GM11168 (cell line): ENCODE measurements around the gene CTTN.
"Not testable (repeated sequence)": the region's sequence is repeated elsewhere in the genome, so short reads cannot be mapped to it uniquely, and the experiment has no call there.

Source experiments
- in situ Hi-C: fragments of 300-500 bp; cut with MboI; formaldehyde crosslinking; loops from one replicate; pipeline ENCODE4 v1.12.0; 2022; ENCODE audit warnings: low sequenced_read_pairs; ENCODE audit not compliant: unreplicated experiment

The CTTN gene

DNA sequence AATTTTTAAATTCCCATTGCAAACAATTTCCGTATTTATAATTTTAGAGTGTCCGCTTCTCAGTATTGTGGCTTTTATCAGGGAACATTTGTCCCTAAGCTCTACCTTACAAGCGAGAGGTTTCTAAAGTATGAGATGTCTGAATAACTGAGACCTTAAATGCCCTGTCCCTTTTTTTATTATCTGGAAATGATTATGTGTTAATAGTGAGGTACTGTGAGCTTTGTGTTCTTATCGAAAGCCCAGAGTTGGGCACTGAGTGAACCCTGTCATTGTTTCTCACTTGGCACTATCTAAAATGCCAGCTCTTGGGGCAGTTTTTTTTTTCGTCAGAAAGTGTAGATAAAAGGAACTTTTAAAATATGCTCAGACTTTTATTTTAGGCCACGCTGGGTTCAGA, 9.5 kb downstream of the CTTN start:
- in situ Hi-C loops: no loop called here

DNA sequence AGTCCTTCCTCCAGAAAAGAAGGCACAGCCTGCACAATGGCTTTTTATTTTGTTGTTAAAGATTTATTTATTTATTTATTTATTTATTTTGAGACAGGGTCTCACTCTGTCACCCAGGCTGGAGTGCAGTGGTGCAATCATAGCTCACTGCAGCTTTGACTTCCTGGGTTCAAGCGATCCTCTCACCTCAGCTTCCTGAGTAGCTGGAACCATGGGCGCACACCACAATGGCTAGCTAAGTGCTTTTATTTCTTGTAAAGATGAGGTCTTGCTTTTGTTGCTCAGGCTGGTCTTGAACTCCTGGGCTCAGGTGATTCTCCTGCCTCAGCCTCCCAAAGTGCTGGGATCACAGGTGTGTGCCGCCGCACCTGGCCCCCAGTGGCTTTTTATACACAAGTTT, 10.0 kb downstream of the CTTN start:
- in situ Hi-C loops: not testable (repeated sequence)

DNA sequence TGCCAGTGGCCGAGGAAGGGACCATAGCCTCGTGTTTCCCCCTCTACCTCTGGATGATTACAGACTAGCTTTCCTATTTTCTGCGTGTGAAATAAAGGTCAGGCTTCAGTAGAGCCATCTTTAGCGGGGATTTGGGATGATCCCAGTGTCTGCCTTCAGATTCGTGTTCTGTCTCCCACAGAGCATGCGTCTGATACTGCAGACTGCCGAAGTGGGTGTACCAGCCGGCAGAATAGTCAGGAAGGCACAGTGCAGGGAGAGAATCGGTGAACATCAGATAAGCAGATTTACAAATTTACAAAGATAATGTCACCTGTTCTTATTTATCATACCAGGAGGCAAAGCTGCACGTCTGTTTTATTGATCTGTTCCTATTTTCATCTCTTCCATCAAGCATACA, 11.1 kb downstream of the CTTN start:
- in situ Hi-C loops: no loop called here

DNA sequence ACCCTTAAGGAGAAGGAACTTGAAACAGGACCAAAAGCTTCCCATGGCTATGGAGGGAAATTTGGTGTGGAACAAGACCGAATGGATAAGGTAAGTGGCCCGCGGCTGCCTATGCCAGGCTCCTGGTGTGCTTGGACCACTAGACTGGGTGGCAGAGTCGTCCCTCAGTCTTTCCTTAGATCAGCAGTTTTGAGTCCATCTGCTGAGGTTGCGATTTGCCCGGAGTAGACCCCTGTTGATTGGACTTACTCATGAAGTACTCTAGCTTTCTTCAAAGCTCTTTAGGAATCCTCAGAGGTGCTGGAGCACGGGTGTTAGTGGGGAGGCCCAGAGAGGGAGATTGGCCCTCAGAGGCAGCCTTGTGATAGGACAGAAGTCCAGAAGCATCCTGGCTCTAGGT, 11.5 kb downstream of the CTTN start:
- in situ Hi-C loops: no loop called here

DNA sequence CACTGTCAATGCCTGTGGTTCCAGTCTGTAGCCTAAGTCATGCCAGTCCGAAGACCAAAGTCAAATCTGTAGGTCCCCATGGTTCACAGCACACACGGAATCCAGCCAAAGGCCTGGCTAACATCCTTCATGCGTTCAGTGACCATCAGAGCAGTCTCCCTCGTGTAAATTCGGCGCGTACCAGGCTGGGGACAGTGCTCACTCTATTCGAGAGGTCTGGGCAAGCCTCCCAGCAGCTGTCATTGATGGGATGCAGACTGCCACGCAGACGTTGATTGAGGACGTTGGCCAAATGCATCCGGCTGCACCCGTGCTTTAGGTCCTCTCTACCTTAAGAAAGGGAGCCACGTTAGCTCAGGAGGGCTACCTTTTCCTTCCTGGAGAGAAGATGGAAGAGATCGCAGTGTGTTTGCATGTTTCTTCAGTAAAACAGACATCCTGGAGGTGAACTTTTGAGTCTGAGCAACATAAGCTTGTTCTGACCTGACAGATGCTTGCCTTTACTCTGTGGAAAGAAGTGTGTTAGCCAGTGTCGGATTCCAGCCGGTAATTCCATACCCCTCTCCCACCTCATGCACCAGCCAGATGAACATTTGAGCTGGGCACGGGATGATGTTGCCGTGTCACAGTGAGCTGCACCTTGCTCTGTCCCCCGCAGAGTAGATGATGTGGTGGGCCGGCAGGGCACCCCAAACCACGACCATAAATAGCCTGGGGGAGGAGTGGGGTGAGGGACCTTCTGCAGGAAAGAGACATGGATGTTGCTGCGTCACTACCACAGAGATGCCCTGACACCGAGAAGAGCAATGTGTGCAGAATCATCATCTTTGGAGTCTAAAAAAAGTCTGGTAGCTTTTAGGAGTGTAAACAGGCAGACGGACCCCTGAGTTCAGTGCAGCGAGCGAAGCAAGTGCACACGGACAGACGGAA, 12.2 kb downstream of the CTTN start:
- in situ Hi-C loops: no loop called here

DNA sequence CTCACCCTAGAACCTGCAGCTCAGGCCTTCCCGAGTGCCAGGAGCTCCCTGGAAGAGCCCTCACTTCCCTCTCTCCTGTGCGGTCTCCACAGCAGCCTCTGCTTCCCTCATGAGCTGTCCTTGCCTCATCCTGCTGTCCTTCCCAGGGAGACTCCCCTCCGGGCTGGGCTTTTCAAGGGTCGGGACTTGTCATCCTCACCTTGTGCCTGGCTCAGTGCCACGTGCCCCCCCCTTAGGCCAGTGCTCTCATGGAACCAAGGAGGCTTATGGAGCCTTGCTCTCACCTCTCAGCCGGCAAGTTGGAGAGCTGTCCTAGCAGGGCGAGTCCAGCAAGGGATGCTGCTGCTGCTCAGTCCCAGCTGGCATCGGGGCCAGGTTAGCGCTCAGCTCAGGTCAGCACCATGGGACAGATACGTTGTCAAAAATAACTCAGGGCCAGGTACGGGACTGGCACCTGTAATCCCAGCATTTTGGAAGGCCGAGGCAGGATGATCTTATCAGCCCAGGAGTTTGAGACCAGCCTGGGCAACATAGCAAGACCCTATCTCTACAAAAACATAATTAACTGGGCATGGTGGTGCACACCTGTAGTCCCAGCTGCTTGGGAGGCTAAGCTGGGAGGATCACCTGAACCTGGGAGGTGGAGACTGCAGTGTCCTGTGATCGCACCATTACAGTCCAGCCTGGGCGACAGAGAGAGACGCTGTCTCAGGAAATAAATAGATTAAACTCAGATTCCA, 13.6 kb downstream of the CTTN start:
- in situ Hi-C loops: no loop called here

DNA sequence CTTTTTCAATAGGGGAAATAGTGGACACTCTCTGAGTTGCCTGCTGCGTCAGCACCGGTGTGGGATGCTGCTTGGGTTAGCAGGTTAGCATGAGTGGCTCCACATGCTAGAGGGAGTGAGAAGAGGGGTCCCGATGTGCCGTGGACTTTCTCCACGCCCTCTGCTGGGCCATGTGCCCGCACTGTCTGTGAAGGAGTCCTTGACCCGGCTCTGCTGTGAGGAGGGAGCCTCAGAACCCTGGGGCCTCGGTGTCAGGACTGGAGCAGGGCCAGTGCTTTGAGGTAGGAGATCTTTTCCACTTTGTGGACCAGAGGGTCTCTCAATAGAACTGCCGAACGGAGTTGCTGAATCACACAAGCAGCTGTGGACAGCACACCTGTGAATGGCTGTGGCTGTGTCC, 14.8 kb downstream of the CTTN start:
- in situ Hi-C loops: no loop called here

GRCh38 chr11:70414341-70415100, 16.2 kb downstream of the CTTN start:
- in situ Hi-C loops: no loop called here

GRCh38 chr11:70415191-70415590, 16.9 kb downstream of the CTTN start:
- in situ Hi-C loops: no loop called here

- in situ Hi-C loops: no loop called here
Measured at GRCh38 chr11:70415642-70416395, 17.5 kb downstream of the CTTN start.

GRCh38 chr11:70416881-70417280, 18.6 kb downstream of the CTTN start:
- in situ Hi-C loops: no loop called here

- in situ Hi-C loops: no loop called here
Measured at GRCh38 chr11:70418130-70418529, 19.8 kb downstream of the CTTN start.

DNA sequence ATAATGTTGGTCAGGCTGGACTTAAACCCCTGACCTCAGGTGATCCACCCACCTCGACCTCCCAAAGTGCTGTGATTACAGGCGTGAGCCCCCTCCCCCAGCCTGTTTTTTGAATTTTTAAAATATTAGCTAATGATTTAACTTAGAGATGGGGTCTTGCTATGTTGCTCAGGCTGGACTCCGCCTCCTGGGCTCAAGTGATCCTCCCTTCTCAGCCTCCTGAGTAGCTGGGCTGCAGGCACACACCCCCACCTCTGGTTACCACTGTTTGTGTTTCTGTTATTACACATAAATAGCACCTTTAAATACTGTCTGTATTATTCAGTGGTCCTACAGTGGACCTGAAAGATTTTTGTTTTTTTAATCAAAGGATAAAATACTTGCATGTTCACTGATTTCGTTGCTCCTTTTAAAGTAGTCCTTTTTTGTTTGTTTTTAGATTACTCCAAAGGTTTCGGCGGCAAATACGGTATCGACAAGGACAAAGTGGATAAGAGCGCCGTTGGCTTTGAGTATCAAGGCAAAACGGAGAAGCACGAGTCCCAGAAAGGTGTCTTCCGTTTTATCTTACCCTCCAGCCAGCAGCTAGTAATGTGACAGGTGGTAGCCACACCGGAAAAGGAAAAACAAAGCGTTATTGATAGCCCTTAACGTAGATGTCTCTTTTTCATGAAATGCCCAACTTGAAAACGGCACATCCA, 21.1 kb downstream of the CTTN start:
- in situ Hi-C loops: no loop called here

- in situ Hi-C loops: no loop called here
Measured at GRCh38 chr11:70420008-70420464, 21.7 kb downstream of the CTTN start.

- in situ Hi-C loops: no loop called here
Measured at GRCh38 chr11:70420496-70420895, 22.2 kb downstream of the CTTN start.

DNA sequence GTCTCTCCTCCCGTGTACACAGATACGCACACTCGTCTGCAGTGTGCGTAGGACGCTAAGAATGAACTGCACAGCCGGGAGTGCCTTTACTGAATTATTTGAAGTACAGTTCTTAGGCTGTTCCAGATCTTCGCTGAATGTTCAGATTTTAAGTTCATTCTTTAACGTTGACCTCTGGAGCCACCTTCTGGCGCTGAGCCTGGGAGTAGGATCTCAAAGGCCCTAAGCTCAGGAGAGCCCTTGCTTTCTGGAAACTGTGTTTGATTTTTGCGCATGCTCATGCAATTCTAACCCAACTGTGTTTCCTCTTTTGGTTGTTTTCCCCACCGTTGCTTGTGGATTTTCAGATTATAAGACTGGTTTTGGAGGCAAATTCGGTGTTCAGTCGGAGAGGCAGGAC, 22.8 kb downstream of the CTTN start:
- in situ Hi-C loops: no loop called here

GRCh38 chr11:70422692-70423522, 24.6 kb downstream of the CTTN start:
- in situ Hi-C loops: no loop called here
